AG08396 (cell line): Measurements from ENCODE around the gene KRTAP12-2.

ENCODE experiments used
- DNase-seq: peaks from one replicate; pipeline ENCODE4 v3.0.0; 2012; ENCODE audit warnings: low spot score, mixed read lengths

KRTAP12-2 gene

GRCh38 chr21:44666401-44667320 is at the start of gene KRTAP12-2:
Gene KRTAP12-2, minus strand, starts transcription at chr21:44666927. Its CDS starts 41 bp downstream, at chr21:44666886.
- no peak for DNase-seq

- no peak for DNase-seq
These were observed 48.2 kb upstream of the KRTAP12-2 start for GRCh38 chr21:44714905-44715304.

- DNase-seq: no peak
These were observed 47.1 kb upstream of the KRTAP12-2 start for GRCh38 chr21:44713846-44714245.

GRCh38 chr21:44713130-44713529 is 46.4 kb upstream of the KRTAP12-2 start:
- no peak for DNase-seq

- no peak for DNase-seq
These were observed 45.7 kb upstream of the KRTAP12-2 start for GRCh38 chr21:44712203-44713028.

- DNase-seq: no peak
These were observed 44.8 kb upstream of the KRTAP12-2 start, which contains the start of gene TSPEAR for GRCh38 chr21:44711327-44712202. Gene TSPEAR, minus strand, starts transcription at chr21:44711572. Its CDS starts 58 bp downstream, at chr21:44711514.

GRCh38 chr21:44710756-44711326 is 44.1 kb upstream of the KRTAP12-2 start:
- DNase-seq: no peak

GRCh38 chr21:44710294-44710665 is 43.6 kb upstream of the KRTAP12-2 start:
- no peak for DNase-seq

- DNase-seq: no peak
These were observed 42.9 kb upstream of the KRTAP12-2 start for GRCh38 chr21:44709426-44710293.

GRCh38 chr21:44708866-44709425 is 42.2 kb upstream of the KRTAP12-2 start:
- DNase-seq: no peak

- DNase-seq: no peak
These were observed 41.6 kb upstream of the KRTAP12-2 start for GRCh38 chr21:44708213-44708865.

- DNase-seq: no peak
These were observed 40.2 kb upstream of the KRTAP12-2 start for GRCh38 chr21:44706706-44707581.

GRCh38 chr21:44706026-44706705 is 39.4 kb upstream of the KRTAP12-2 start:
- DNase-seq: no peak

GRCh38 chr21:44704636-44705001 is 37.9 kb upstream of the KRTAP12-2 start:
- no peak for DNase-seq

GRCh38 chr21:44703731-44704635 is 37.3 kb upstream of the KRTAP12-2 start:
- no peak for DNase-seq

- no peak for DNase-seq
These were observed 36.4 kb upstream of the KRTAP12-2 start for GRCh38 chr21:44702973-44703730.
